Peyer's patch (tissue), 4 donors: Measurements from ENCODE around the gene ANKDD1A.

ENCODE experiments used
- POLR2A ChIP-seq, 2 donors: fragments of 450-650 bp; IDR thresholded peaks; one replicate each; pipeline ENCODE4 v1.5.1; 2017; ENCODE audit warnings: antibody characterized with exemption in 2 of 2, mild to moderate bottlenecking in 2 of 2, moderate library complexity in 2 of 2
- TF ChIP-seq, protein P1 (sequence below), 6 experiments: fragments of 450-650 bp in 4 of 6; fragments of 200-600 bp in 2 of 6; sonication (generic) in 1 of 6; IDR thresholded peaks; one replicate each; pipeline ENCODE4 v1.5.1; 2017 to 2019; ENCODE audit warnings: antibody characterized with exemption in 6 of 6, mild to moderate bottlenecking in 3 of 6, moderate library complexity in 1 of 6

DNA sequence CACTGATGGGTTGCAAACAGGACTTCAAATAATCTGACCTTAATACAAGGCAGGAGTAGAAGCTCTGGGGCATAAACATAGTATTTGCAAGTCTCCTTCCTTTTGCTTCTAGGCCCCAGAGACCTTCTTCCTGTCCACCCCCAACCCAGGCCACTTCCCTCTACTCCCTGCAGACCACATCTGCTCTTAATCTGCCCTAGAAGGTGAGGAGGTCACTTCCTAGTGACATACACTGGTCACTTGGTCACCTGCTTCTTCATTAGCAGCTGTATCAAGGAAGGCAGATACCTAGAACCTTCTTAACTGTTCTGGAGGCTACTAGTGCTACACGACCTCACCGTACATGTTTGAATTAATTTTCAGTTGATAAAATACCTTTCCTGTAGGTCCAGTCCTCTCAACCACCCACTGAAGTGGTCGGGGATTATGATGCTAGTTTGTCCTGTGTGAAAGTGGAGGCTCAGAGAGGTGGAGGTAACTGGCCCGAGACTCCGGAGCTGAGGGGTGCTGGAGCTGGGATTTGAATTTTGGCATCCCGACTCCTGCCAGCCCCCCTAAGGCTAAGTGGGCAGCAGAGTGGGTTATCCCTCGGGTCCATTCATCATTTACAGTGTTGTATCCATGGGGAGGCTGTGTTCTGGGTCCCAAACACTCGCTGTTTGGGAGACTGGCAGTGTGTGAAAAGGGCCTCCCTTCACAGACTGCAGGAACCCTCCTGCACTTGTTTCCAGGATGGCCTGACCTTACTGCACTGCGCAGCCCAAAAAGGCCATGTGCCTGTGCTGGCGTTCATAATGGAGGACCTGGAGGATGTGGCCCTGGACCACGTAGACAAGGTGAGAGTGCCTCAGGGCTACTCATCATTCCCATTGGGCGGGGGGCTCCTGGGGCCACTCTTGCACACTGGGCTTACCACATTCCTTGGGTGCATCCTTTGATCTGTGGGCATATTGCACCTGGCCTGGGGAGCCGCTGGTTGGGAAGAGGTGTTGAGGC lies 13.9 kb downstream of the ANKDD1A start:
- TF ChIP-seq, protein P1, sequence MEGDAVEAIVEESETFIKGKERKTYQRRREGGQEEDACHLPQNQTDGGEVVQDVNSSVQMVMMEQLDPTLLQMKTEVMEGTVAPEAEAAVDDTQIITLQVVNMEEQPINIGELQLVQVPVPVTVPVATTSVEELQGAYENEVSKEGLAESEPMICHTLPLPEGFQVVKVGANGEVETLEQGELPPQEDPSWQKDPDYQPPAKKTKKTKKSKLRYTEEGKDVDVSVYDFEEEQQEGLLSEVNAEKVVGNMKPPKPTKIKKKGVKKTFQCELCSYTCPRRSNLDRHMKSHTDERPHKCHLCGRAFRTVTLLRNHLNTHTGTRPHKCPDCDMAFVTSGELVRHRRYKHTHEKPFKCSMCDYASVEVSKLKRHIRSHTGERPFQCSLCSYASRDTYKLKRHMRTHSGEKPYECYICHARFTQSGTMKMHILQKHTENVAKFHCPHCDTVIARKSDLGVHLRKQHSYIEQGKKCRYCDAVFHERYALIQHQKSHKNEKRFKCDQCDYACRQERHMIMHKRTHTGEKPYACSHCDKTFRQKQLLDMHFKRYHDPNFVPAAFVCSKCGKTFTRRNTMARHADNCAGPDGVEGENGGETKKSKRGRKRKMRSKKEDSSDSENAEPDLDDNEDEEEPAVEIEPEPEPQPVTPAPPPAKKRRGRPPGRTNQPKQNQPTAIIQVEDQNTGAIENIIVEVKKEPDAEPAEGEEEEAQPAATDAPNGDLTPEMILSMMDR (IDR thresholded peaks at IDR 0.05): no peak
- no peak for TF ChIP-seq POLR2A (IDR thresholded peaks at IDR 0.05)
